ENCODE measurements around the gene FBXL2.
A peak's percentile ranks its signal among the peaks of the same experiment; 100 is the strongest.

FBXL2 gene, protein sequence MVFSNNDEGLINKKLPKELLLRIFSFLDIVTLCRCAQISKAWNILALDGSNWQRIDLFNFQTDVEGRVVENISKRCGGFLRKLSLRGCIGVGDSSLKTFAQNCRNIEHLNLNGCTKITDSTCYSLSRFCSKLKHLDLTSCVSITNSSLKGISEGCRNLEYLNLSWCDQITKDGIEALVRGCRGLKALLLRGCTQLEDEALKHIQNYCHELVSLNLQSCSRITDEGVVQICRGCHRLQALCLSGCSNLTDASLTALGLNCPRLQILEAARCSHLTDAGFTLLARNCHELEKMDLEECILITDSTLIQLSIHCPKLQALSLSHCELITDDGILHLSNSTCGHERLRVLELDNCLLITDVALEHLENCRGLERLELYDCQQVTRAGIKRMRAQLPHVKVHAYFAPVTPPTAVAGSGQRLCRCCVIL

DNA sequence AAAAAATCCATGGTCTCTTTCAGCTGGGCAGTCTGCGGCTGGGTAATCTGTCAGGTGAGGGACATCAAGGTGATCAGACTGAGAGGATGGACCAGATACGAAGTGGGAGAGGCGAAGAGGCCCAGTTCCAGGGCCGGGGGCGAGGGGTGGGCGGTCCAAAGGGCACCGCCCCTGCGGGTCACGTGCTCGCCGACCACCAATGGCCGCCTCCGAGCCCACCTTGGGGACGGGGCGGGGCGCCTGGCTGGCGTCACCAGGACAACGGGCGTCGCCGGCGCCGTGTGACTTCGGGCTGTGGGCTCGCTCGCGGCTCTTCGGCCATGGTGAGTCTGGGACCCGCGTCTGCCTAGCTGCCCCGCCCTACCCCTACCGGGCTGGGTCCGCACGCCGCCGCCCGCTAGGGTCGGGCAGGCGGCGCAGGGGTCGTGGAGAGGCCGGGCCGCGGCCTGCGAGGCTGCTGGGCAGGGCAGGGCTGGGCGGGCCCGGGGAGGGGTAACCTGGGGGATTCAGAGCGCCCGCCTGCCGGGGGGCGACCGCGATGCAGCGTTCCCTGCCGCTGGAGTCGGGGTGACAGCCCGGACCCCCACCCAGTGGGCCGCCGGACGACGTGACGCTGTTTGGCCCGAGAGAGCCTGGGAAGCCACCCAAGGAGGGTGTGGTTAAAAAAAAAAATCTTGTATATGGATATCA, at the start of gene FBXL2:
Gene FBXL2 (plus strand): TSS at position 250 of the 690 bp plus-strand sequence. CDS start 71 bp downstream, at position 321.
- intact Hi-C loops (cut with DNase I) = no loop called here
- DNase-seq = peak; percentile 38 to 96 (median 76)

- intact Hi-C loops (cut with DNase I) = no loop called here
- no peak for DNase-seq
Observed at GRCh38 chr3:33229066-33229465, 48.2 kb upstream of the FBXL2 start.

GRCh38 chr3:33229947-33230346, 47.3 kb upstream of the FBXL2 start:
- DNase-seq = no peak
- intact Hi-C loops (cut with DNase I) = no loop called here

DNA sequence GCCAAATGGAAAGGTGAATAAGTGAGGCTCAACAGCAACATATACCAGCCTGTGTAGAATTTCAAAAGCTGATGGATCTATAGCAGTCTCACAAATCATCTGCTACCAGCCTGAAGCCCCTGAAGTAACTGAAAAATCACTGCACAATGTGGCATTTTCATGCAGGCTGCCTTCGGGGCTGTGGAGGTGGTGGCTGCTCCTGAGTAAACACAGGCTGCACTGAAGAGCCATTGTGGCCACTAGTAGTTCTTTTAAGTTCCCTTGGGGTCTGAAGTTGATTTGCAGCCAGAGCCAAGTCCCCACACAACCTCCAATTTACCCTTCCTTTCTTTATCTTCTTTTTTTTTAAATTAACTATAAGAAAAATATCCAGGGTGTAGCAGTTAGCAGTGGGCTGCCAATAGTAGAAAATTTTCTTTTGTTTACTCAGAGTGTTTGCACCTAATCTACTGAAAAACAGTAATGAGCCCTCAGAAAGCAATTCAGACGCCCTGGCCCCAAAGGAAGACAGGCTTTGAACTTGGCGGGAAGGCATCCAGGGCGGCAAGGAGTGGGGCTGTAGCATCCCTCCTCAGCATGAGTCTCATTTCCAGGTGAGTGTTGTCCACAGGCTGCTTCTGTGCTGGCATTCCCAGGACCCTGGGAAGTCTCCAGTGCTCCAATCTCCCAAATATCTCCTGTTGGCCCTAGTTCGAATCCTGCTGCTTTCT, 45.3 kb upstream of the FBXL2 start:
- DNase-seq = no peak
- intact Hi-C loops (cut with DNase I) = no loop called here

GRCh38 chr3:33233884-33234283, 43.4 kb upstream of the FBXL2 start:
- intact Hi-C loops (cut with DNase I) = no loop called here
- DNase-seq = no peak

- intact Hi-C loops (cut with DNase I) = no loop called here
- DNase-seq = no peak
Observed at GRCh38 chr3:33236005-33236404, 41.2 kb upstream of the FBXL2 start.

- intact Hi-C loops (cut with DNase I) = no loop called here
- no peak for DNase-seq
Observed at GRCh38 chr3:33237439-33237838, 39.8 kb upstream of the FBXL2 start.

DNA sequence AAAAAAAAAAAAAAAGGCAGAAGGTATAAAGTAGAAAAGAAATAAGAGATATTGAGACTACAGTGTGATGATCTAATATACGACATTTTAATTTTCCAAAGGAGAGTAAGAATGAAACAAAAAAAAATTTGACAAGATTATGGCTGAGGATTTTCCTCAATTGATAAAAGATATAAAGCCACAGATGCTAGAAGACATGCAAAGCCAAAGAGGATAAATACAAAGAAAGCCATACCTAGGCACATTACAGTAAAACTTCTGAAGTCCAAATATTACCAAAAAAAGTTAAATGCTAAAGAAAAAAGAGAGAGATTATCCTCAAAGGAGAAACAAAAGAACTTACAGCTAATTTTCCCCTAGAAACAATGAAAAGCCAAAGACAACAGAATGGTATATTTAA, 38.3 kb upstream of the FBXL2 start:
- DNase-seq = no peak
- intact Hi-C loops (cut with DNase I) = no loop called here

DNA sequence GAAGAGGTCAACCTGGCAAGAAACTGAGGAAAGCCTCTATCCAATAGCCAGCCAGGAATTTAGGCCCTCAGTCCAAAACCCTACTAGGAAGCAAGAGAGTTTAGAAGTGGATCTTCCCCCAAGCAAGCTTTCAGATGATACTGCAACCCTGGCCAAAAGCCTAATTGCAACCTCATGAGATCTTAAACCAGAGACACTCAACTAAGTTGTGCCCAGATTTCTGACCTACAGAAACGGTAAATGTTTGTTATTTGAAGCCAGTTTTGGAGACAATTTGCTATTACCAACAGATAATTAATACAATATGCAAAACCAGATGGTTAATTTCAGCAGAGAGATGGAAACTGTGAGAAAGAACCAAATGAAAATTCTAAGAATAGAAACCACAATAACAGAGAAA, 37.0 kb upstream of the FBXL2 start:
- intact Hi-C loops (cut with DNase I) = no loop called here
- DNase-seq = no peak

DNA sequence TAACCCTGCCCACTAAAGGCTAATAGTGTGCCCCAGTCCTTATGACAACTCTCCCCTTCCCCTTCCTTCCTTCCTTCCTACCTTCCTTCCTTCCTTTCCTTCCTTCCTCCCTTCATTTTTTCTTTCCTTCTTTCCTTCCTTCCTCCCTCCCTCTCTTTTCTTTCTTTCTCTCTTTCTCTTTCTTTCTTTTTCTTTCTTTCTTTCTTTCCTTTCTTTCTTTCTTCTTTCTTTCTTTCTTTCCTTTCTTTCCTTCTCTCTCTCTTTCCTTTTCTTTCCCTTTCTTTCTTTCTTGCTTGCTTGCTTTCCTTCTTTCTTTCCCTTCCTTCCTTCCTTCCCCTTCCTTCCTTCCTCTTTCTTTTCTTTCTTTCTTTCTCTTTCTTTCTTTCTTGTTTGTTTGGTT, 30.5 kb upstream of the FBXL2 start:
- intact Hi-C loops (cut with DNase I) = no loop called here

DNA sequence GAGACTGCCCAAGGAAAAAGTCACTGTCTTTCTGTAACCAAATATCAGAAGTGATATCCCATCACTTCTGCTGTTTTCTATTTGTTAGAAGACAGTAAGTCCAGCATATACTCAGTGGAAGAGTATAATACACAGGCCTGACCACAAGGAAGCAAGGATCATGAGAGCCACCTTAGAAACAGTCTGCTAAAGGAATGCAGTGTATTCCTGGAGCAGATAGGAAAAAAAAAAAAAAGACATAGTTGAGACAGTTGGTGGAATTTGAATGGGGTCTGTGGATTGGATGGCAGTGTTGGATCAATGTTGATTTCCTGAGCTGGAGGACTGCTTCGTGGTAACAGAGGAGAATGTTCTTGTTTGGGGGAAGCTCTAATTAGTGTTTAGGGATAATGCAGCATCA, 26.5 kb upstream of the FBXL2 start:
- intact Hi-C loops (cut with DNase I) = no loop called here

More for the DNA sequence above, 30.5 kb upstream of the FBXL2 start:
- no peak for DNase-seq

DNA sequence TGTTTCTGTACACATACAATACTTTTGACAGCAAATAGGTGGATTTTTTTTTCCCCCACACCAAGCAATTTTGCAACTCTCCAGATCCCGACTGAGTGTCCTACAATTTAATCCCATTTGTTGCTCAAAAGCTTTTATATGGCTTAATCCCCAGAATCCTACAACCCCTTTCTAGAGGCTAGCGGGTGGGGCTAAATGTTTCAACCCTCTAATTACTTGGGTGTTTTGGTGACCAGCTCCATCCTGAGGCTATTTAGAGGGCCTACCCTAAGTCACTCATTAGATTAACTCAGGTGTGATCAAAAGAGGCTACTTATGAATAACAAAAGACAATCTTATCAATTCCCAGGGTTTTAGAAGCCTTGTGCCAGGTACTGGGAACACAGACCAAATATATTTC, 21.0 kb upstream of the FBXL2 start:
- intact Hi-C loops (cut with DNase I) = no loop called here

More for the DNA sequence above, 26.5 kb upstream of the FBXL2 start:
- no peak for DNase-seq

GRCh38 chr3:33260104-33260503, 17.1 kb upstream of the FBXL2 start:
- no peak for DNase-seq
- intact Hi-C loops (cut with DNase I) = no loop called here

More for the DNA sequence above, 21.0 kb upstream of the FBXL2 start:
- no peak for DNase-seq

- no peak for DNase-seq
- intact Hi-C loops (cut with DNase I) = no loop called here
Observed at GRCh38 chr3:33269385-33269784, 7.9 kb upstream of the FBXL2 start.

- intact Hi-C loops (cut with DNase I) = no loop called here
- DNase-seq = no peak
Observed at GRCh38 chr3:33271324-33271723, 5.9 kb upstream of the FBXL2 start.

- intact Hi-C loops (cut with DNase I) = no loop called here
- no peak for DNase-seq
Observed at GRCh38 chr3:33273628-33274027, 3.6 kb upstream of the FBXL2 start.

DNA sequence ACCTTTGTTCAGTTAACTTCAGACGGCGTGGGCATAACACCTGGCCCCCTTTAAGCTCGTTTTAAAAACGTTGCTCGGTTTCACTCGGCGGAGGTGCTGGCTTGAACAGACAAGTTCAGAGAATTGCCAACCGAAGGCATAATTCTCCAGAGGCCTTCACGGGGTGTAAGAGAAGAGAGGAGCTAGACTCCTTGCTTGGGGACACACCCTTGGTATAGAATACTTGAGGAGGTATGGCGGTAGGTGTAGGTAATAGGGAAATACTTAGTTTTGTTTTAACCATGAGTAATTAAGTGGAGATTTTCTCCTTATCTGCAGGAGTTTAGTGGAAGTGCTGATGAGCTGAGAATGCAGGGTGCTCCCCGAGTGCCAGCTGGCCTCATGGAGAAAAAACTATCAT, 921 bp downstream of the FBXL2 start:
- no peak for DNase-seq
- intact Hi-C loops (cut with DNase I) = no loop called here

DNA sequence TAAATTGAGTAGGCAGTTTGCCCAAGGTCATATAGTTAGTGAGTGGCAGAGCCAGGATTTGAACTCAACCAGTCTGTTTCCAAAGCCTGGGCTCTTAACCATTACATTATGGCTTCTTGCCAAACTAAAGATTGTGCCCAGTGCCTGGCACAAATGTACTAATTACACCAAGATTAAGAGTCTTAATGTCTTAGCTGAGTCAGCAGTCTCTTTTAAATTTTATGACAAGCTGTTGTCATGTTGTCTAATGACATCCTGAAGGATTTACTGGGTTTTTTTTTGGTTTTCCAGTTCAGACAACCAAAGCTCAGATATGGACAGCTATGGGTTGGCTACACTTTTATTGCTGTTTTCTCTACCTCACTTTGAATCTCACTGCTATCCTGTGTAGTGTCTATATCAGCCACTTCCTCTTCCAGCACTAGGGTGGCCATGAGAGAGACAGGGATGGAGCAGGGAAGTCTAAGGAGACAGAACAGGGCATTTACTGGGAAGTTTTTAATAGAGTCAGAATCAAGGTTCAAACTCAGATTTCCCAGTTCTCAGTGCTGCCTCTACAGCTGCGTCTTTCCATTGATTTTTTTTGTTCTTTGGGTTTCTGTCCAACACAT, 10.5 kb downstream of the FBXL2 start:
- no peak for DNase-seq
- intact Hi-C loops (cut with DNase I) = no loop called here

DNA sequence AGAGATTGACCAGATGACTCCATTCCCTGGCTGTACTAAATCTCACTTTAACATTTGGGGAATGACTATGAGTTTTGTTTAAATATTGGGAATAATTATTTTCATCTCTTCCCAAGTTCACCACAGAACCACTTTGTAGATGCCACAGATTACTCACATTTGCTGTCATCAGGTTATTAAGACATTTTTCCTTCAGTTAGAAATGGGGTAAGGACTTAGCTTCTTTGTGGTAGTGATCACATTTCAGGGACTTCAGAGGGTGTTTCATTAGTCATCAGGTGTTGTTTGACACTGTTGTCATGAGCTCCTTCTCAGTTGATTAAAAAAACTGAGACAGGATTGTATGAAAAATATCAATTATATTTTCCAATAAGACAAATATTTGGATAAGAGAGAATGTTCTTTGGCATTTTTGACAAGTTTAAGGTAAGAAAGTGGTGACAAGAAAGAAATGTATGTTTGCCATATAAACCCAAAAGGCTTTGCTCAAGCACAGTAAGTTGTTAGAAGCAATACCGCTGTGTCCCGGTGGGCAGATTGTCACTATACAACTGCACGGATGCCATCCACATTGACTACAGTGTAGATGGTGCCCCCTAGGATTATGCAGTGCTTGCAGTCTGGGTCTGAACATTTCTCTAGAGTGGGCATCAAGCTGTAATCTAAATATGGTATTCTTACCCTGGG, 22.3 kb downstream of the FBXL2 start:
- intact Hi-C loops (cut with DNase I) = no loop called here
- DNase-seq = peak in 1 of 10 donors; percentile 53

DNA sequence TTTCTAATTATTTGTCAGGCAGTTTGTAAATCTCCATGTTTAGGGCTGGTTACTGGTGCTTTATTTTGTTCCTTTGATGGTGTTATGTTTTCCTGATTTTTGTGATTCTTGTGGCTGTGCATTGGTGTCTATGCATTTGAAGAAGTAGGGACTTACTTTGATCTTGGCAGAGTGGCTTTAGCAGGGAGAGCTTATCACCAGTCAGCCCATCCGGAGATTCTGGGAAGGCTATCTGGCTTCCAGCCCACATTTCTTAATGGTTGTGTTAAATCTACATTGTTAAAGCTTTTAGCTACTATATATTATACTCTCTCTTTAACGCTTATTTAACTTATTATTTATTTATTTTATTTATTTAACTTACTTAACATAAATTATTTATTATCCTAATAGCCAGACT, 35.1 kb downstream of the FBXL2 start:
- intact Hi-C loops (cut with DNase I) = no loop called here
- no peak for DNase-seq
